Measurements from ENCODE around the gene SUDS3.
"Not testable (repeated sequence)": the region's sequence is repeated elsewhere in the genome, so short reads cannot be mapped to it uniquely, and the experiment has no call there.

SUDS3 gene, protein sequence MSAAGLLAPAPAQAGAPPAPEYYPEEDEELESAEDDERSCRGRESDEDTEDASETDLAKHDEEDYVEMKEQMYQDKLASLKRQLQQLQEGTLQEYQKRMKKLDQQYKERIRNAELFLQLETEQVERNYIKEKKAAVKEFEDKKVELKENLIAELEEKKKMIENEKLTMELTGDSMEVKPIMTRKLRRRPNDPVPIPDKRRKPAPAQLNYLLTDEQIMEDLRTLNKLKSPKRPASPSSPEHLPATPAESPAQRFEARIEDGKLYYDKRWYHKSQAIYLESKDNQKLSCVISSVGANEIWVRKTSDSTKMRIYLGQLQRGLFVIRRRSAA

DNA sequence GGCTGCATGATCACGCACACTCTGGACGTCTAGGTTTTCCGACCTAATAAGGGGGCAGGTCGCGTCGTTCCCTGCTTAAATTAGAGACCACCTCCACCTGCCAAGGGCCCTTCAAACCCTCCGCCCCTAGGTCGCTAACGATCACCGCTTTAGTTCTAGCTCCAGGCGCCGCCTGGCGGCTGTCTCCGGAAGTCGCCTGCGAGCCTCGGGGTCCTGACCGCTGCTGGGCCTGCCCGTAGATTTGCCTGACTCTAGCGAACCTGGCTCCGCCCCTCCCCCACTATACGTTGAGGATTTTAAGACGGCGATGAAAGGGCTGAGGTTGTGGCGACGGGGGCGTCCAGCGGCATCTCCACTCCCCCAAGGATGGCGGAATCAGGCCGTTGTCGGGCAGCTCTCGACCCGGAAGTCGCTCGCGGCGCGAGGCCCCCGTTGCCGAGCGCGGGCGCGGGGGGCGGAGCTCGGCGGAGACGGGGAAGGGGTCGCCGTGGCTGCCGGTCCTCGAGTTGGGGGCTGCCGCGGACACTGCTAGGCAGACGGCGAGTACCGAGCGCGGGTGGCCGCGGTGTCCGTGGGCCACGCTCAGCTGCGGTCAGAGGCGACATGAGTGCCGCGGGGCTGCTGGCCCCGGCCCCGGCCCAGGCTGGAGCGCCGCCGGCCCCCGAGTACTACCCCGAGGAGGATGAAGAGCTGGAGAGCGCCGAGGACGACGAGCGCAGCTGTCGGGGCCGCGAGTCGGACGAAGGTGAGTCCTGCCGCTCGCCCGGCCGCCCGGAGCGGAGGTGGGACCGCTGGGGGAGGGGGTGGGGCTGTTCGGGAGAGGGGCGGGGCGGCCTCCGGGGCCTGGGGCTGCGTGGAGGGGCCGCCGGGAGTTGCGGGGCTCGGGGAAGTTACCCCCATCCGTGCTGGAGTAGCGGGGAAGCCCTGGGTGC, at the start of gene SUDS3:
Gene SUDS3 (plus strand): TSS at position 467 of the 932 bp plus-strand sequence. CDS start 137 bp downstream, at position 604.
- peak; percentile 19 to 96 (median 88) for DNase-seq

DNA sequence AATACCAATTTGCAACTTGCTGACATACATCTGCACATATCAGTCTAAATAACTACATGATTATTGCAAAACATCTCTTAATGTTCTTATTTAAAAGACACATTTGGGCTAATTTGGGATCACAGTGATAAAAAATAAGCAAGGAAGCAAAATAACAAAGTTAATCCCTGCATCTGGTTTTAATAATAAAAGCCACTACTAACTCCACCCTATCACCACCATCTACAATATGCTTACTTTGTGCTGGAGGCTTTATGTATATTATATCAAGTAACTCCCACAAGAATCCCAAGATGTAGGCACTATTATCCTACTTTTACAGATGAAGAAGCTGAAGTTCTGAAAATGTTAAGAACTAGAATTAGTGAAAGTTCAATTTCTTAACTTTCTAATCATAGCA, 49.4 kb upstream of the SUDS3 start:
- DNase-seq = no peak

DNA sequence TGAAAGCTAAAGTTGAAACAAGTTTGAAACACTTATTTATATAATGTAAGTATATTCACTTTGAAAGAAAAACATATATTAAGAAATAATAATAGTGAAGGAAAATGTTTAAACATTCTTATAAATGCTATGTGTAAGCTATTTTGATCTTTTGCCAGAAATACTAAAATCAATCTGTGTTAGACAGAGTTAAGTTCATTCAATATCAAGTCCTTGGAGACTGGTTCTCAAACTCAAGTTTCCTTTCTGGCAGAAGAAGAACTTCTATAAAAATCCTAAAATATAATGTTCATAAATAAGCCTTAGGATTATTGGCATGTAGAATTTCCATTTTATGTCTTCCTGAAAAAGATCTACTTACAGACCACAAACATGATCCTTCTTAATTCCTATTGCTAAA, 49.0 kb upstream of the SUDS3 start:
- no peak for DNase-seq

DNA sequence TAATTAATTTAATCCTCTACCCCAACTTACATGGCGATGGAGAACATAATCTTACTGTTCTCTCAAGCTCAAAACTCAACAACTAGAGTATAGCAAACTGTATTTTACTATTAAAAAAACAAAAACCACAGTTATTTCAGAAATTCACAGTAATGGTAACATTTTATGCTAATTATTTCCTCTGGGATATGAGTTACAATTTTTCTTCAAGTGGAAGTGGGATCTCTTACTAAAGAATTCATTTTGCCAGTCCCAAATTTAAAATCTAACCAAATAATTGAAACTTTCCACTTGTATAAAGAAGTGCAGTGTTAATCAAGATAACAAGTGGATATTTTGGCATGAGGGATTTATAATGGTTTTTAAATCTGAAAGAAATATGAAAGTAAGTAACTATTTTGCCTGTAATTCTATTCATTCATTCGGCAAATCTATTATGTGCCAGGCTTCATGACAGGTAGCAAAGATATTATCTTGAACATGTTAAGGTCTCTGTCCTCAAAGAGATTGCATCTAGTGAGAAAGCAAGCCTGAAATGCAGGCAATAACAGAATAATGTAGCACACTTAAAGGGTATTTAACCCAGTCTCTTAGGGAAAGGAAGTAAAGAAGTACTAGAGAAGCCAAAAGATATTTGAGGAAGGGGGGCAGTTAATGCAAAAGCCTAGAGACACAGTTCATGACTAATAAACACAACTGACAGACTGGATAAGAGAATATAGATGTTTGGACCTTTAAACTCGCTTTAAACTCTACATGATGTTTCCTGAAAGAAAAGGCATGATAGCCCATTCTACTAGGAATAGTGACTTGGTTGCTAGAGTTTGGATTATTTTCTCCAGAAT, 47.6 kb upstream of the SUDS3 start:
- DNase-seq = no peak

DNA sequence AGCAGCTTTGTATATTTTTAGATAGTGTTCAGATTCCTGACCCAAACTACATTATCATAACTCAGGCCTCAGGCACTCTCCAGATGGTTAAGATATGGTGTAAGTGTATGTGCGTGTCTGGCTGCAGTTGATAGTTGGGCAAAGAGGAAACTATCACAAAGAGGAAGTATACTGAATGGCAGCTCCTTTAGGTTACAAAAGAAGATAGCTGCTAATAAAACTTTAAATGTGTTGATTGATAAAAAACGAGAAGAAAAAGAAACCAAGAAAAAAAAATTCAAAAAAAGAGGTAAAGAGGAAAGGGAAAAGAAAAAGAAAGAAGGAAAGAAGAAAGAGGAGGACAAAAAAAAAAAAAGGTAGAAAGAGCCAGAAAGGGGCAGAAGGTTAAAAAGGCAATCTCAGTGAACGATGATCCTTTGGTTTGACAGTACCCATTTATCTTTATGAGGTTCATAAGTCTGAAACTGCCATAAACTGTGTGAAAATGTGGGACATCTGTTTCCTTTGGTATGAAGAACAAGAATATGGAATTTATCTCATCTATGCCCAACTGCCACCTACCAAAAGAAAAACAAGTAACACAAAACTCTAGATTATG, 45.8 kb upstream of the SUDS3 start:
- DNase-seq = no peak

DNA sequence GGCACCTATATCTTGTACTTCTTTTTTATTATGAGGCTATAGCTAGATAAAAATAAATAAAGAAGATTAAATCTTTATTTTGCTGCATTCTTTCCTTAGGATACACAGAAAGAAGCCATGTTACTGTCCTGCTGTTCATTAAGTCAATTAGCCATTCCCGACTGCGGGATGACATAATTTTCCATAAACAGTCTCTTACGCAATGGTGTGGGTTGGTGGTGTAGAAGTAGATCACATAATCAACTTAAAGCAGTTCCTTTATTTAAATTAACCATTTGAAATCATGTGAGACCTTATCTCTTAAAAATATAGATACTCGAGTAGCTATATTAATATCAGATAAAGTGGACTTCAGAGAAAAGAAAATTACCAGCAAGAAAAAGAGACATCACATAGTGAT, 43.8 kb upstream of the SUDS3 start:
- no peak for DNase-seq

DNA sequence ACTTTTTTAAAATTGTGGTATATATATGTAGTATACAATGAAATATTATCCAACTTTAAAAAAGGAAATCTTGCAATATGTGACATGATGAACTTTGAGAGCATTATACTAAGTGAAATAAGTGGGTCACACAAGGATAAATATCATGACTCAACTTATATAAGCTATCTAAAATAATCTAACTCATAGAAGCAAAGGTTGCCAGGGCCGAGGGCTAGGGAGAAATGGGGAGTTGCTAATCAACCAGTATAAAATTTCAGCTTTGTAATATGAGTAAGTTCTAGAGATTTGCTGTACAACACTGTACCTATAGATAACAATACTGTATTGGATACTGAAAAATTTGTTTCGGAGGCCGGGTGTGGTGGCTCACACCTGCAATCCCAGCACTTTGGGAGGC, 42.1 kb upstream of the SUDS3 start:
- no peak for DNase-seq

DNA sequence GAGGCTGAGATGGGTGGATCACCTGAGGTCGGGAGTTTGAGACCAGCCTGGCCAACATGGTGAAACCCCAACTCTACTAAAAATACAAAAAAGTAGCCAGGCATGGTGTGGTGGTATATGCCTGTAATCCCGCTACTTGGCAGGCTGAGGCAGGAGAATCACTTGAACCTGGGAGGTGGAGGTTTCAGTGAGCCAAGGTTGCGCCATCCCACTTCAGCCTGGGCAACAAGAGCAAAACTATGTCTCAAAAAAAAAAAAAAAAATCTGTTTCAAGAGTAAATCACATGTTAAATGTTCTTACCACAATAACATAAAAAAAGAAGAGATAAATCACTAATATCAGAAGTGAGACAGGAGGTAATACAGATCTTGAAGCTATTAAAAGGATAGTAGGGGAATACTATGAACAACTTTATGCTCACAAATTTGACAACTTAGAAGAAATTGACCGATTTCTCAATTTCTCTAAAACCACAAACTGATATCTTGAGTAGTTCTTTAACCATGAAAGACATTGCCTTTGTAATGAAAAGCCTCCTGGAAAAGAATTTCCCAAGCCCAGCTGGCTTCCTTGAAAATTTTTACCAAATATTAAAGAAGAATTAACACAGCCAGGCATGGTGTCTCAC, 41.3 kb upstream of the SUDS3 start:
- no peak for DNase-seq

DNA sequence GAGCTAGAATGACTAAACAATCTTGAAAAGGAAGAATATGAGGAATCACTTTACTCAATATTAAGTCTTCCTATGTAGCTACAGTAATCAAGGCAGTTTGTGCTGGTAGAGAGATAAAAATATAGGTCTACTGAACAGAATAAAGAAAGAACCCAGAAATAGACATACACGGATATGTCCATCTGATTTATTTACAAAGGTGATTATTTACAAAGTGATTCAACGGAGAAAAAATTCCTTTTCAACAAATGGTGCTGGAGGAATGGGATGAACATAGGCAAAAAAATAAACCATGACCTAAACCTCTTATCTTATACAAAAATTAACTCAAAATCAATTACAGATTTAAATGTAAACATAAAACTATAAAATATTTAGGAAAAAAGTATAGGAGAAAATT, 40.2 kb upstream of the SUDS3 start:
- no peak for DNase-seq

DNA sequence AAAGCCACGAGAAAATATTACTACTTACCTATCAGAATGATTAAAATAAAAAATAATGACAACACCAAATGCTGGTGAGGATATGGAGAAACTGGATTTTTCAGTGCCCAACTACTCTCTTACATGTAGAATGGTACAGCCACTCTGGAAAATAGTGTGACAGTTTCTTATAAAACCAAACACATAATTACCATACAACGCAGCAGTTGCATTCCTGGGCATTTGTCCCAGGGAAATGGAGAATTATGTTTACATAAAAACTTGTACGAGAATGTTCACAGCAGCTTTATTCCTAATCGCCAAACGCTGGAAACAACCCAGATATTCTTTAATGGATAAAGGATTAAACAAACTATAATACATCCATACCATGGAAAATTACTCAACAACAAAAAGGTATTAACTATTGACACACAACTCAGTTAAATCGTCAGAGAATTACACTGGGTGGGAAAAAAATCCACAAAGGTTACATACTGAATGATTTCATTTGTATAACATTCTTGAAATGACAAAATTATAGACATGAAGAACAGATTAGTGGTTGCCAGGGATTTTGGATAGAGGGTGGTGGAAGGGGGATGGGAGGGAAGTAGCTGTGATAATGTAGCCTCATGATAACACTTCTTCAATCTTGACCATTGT, 39.0 kb upstream of the SUDS3 start:
- DNase-seq = no peak

DNA sequence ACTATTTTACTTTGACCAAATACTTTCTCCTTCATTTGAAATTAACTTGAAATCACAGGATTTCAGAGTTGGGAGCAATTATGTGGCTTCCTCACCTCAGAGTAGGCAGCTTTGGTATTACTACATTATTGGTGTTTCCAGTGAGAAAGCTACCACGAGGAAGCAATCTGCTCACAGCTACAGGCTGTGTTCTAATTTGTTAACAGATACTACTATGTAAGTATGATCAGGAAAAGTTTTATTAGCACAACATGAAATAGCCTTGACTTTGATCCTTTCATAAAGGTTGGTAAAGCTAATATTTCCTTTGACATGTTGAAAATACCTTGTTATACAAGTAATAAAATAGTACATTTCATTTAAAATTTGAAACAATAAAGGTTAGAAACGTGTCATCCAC, 34.3 kb upstream of the SUDS3 start:
- no peak for DNase-seq

DNA sequence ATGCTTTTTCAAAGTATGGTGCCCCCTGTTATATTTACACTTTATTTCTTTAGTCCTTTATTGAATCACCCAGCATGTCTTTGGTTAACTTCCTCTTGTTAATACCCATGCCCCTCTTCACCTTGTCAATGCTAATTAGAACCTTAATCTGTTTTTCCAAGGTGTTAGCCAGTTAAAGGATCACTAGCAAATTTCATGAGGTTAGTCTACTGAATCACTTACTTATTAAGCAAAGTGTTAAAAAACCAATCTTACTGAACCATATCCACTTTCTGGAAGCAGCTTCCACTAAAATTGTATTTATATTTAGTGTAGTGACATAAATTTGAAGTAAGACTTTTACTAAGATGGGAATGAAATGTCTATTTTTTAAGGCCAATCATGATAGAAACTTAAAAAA, 31.5 kb upstream of the SUDS3 start:
- no peak for DNase-seq

DNA sequence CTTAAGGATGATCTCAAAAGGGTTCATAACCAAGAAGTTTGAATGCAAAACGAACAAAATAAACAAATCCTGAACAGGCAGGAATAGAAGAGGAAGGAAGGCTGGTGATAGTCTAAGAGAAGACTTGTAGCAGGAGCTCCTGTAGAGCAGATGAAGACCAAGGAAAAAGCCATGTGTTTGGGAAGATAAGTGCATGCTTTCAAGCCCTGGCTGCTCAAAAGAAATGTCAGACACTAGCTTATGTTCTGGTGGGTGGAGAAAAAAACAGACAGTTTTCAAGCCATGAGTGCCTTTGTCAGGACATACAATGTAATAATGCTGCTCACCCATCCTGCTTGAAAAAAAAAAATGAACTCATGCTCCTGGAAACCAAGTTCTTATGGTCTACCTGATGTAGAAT, 31.0 kb upstream of the SUDS3 start:
- DNase-seq = no peak

DNA sequence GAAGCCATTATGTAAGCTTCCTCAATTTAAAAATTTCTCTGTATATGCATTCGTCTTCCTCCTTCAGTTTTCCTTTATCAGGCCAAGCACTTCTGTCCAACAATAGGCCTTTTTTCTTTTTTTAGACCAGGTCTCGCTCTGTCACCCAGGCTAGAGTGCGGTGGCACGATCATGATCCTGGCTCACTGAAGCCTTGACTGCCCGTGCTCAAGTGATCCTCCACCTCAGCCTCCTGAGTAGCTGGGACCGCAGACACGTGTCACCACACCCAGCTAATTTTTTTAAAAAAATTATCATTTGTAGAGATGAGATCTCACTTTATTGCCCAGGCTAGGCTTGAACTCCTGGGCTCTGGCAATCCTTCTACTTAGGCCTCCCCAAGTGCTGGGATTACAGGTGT, 29.5 kb upstream of the SUDS3 start:
- no peak for DNase-seq

DNA sequence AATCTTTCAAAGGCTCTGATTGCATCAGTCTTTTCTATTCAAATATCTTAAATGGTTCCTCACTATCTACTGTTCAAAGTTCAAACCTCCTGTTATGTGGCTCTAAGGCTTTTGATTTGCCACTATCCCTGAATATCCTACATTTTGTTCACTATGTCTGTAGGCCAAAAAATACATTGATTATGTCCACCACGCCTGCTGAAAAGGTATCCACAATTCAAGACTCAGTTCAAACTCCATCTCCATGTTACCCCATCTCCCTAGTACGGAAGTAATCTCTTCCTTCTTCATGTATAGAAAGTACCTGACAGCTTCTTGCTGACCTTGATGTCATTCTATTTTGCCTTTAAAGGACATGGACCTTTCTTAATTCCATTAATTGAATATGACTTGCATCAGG, 28.4 kb upstream of the SUDS3 start:
- DNase-seq = no peak

DNA sequence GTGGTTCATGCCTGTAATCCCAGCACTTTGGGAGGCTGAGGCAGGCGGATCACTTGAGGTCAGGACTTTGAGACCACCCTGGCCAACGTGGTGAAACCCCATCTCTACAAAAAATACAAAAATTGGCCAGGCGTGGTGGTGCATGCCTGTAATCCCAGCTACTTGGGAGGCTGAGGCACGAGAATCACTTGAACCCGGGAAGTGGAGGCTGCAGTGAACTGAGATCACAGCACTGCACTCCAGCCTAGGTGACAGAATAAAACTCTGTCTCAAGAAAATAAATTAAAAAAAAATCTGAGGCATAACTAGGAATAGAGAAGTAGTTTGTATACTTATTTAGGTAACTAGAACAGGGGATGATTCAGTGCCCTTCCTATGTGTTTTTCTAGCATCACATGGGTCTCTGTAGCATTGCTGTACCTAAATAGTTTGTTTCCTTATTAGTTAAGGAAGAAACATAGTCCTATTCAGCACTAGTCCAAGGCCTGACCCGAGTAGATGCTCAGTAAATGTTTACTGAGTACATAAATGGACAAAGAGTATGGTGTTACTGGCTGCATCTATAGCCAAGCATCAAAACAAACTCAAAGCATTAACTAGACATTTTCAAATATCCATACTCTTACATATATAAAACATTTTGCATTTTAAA, 25.3 kb upstream of the SUDS3 start:
- DNase-seq = no peak

DNA sequence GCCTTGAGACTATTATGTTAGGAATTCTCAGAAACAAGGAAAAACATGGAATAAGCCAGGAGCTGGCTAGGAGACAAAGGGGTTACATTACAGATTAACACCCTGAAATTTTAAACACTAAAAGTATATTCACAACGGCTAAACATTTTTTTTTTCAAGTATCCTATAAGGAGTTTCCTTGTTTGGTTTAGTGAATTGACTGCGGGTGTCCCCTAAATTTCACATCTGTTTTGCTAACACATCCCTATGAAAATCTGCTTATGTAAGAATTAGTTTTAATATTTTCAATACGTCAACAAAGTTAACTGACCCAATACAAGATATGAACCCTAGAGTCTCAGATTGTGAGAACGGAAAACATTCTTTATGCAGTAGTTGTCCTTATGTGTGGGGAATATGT, 22.6 kb upstream of the SUDS3 start:
- DNase-seq = no peak

DNA sequence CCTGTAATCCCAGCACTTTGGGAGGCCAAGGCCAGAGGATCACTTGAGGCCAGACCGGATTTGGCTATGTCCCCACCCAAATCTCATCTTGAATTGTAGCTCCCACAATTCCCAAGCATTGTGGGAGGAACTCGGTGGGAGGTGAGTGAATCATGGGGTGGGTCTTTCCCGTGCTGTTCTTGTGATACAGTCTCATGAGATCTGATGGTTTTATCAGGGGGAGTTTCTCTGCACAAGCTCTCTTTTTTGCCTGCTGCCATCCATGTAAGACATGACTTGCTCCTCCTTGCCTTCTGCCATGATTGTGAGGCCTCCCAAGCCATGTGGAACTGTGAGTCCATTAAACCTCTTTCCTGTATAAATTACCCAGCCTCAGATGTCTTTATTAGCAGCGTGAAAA, 21.9 kb upstream of the SUDS3 start:
- DNase-seq = not testable (repeated sequence)

DNA sequence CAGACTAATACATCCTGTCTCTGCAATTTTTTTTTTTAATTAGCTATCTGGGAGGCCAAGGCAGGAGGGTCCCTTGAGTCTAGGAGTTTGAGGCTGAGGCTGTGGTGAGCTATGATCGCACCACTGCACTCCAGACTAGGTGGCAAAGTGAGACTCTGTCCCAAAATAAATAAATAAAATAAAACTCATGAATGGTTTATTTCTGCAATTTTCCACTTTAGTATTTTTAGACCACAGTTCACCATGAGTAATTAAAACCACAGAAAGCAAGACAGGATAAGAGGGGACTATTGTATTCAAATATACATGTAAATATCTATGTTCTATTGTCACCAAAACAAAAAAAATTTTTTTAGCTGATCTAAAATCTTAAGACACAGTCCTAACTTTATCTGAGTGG, 21.5 kb upstream of the SUDS3 start:
- no peak for DNase-seq

DNA sequence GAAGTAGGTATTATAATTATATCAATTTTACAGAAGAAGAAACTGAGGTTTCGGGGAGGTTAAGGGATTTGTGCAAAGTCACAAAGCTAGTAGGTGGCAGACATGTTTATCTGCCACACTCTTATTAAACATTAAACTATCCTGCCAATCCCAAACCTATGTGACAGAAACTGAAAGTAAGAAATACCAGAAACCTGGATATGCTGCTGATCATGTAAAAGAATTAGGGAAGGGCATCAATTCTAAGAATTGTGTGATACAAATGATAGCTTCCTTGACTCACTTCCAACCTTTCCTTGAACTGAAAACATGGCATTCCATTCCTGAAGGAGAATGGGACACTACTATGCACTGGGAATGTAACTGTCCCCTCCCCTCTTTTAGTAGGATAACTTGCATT, 20.5 kb upstream of the SUDS3 start:
- DNase-seq = no peak

All from anterior cingulate cortex (tissue), 58 donors.